OCI-LY7 (cell line): Measurements from ENCODE around the gene VIPR2. TPM values are rescaled to one million over a fixed set of nuclear protein-coding genes. Genes with fewer than 3 reads are reported as not detected.

Experiments
- BruUV-seq: library from RNA; stranded (reverse); fragments of 400-500 nt; replicated peaks from 2 replicates; lab custom pipeline; 2021; lab: Mats Ljungman, UMichigan
- CTCF ChIA-PET: fragments of 300-600 bp; sonication (Branson Sonifier 250); formaldehyde crosslinking; loops from one replicate; lab custom pipeline; 2022; ENCODE audit warnings: antibody characterized with exemption; ENCODE audit not compliant: unreplicated experiment; lab: Charles Lee
- POLR2A ChIA-PET: fragments of 300-600 bp; sonication (Branson Sonifier 250); formaldehyde crosslinking; loops from one replicate; lab custom pipeline; 2022; ENCODE audit warnings: antibody characterized with exemption; lab: Charles Lee
- DNase-seq: peaks from one replicate; pipeline ENCODE4 v3.0.0-alpha.2; 2015; ENCODE audit warnings: low spot score
- H2AFZ ChIP-seq: fragments of 200-600 bp; sonication (generic), shearing (Covaris generic); 2 replicates; pipeline ENCODE4 v1.6.1; 2014; ENCODE audit warnings: mild to moderate bottlenecking, antibody characterized with exemption, low read length, moderate library complexity
- H3K27ac ChIP-seq: fragments of 200-600 bp; sonication (generic); 2 replicates; pipeline ENCODE4 v1.5.1; 2014; ENCODE audit warnings: mixed run types, low read depth, mild to moderate bottlenecking, moderate library complexity, low read length, inconsistent platforms; ENCODE audit not compliant: poor library complexity, severe bottlenecking
- H3K36me3 ChIP-seq: fragments of 200-600 bp; sonication (generic); 2 replicates; pipeline ENCODE4 v1.6.1; 2014; ENCODE audit warnings: mild to moderate bottlenecking, antibody characterized with exemption, low read length, moderate library complexity, mixed read lengths; ENCODE audit not compliant: insufficient read depth
- H3K4me1 ChIP-seq: fragments of 200-600 bp; sonication (generic); 2 replicates; pipeline ENCODE4 v1.5.1; 2014; ENCODE audit warnings: mild to moderate bottlenecking, low read length; ENCODE audit not compliant: insufficient read depth, poor library complexity, severe bottlenecking
- H3K4me2 ChIP-seq: fragments of 200-600 bp; sonication (generic); 2 replicates; pipeline ENCODE4 v1.6.1; 2014; ENCODE audit warnings: mild to moderate bottlenecking, low read length
- H3K4me3 ChIP-seq: fragments of 200-600 bp; sonication (generic); 2 replicates; pipeline ENCODE4 v1.5.1; 2014; ENCODE audit warnings: mild to moderate bottlenecking, low read depth, low read length; ENCODE audit not compliant: poor library complexity, severe bottlenecking
- H3K79me2 ChIP-seq: fragments of 200-600 bp; sonication (generic); 2 replicates; pipeline ENCODE4 v1.6.1; 2016; ENCODE audit warnings: low read depth, mild to moderate bottlenecking, low read length, moderate library complexity, mixed read lengths; ENCODE audit not compliant: insufficient read depth
- H3K9me2 ChIP-seq: fragments of 200-600 bp; sonication (generic); 2 replicates; pipeline ENCODE4 v1.6.1; 2016; ENCODE audit warnings: mild to moderate bottlenecking, low read length, mixed read lengths; ENCODE audit not compliant: insufficient read depth
- H3K9me3 ChIP-seq: fragments of 200-600 bp; sonication (generic); 2 replicates; pipeline ENCODE4 v1.6.1; 2014; ENCODE audit warnings: mild to moderate bottlenecking, mixed run types, low read length, mixed read lengths
- H4K20me1 ChIP-seq: fragments of 200-600 bp; sonication (generic); 2 replicates; pipeline ENCODE4 v1.6.1; 2014; ENCODE audit warnings: mild to moderate bottlenecking, antibody characterized with exemption, low read length, moderate library complexity, mixed read lengths; ENCODE audit not compliant: insufficient read depth
- EZH2phosphoT487 ChIP-seq: fragments of 200-600 bp; sonication (generic); IDR thresholded peaks from 2 replicates; pipeline ENCODE4 v1.6.1; 2018; ENCODE audit warnings: low read depth, borderline replicate concordance, mild to moderate bottlenecking, mixed run types, antibody characterized with exemption, low read length, moderate library complexity, mixed read lengths
- intact Hi-C: fragments of 100-400 bp; cut with micrococcal nuclease; formaldehyde crosslinking; loops from one replicate; pipeline ENCODE4 v1.10.0; 2022; ENCODE audit not compliant: unreplicated experiment
- total RNA-seq, 2 experiments: library from RNA; depleted of rRNA in 1 of 2; stranded (reverse); fragments of >200 nt in 1 of 2; shearing (Covaris generic) in 1 of 2; gene quantifications; 2 replicates each; pipeline ENCODE4 v1.2.3, GENCODE V29; 2014 to 2022
- TF ChIP-seq, protein P1 (sequence below): fragments of 200-600 bp; sonication (generic); conservative IDR thresholded peaks from 2 replicates; pipeline ENCODE4 v1.5.1; 2014; ENCODE audit warnings: mild to moderate bottlenecking, antibody characterized with exemption, low read length, moderate library complexity, mixed read lengths

VIPR2 gene
- total RNA-seq, 2 experiments from 2014 or later: not detected

- Histone ChIP-seq H3K27ac (no peak overlapping the region), H3K4me2 (no peak overlapping the region), H4K20me1 (no peaks in the 10 kb centered on the region), H3K36me3 (no peaks in the 10 kb centered on the region), H3K79me2 (no peaks in the 10 kb centered on the region), H3K9me3 (no peaks in the 10 kb centered on the region), H3K4me3 (no peak overlapping the region), H3K4me1 (no peaks in the 10 kb centered on the region), H3K9me2 (no peaks in the 10 kb centered on the region), H2AFZ (no peak overlapping the region)
- no peak for DNase-seq
- TF ChIP-seq EZH2phosphoT487: no peak
- TF ChIP-seq, protein P1, sequence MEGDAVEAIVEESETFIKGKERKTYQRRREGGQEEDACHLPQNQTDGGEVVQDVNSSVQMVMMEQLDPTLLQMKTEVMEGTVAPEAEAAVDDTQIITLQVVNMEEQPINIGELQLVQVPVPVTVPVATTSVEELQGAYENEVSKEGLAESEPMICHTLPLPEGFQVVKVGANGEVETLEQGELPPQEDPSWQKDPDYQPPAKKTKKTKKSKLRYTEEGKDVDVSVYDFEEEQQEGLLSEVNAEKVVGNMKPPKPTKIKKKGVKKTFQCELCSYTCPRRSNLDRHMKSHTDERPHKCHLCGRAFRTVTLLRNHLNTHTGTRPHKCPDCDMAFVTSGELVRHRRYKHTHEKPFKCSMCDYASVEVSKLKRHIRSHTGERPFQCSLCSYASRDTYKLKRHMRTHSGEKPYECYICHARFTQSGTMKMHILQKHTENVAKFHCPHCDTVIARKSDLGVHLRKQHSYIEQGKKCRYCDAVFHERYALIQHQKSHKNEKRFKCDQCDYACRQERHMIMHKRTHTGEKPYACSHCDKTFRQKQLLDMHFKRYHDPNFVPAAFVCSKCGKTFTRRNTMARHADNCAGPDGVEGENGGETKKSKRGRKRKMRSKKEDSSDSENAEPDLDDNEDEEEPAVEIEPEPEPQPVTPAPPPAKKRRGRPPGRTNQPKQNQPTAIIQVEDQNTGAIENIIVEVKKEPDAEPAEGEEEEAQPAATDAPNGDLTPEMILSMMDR: no peak
- ChIA-PET CTCF (interaction anchor here (0.7 kb wide), 1 partner anchor 26 kb away, joined by 7 read pairs; no protein-coding TSS in a partner anchor), POLR2A (no interaction called here)
- intact Hi-C loops: no loop called here
- BruUV-seq: no TSS peak
Observed at GRCh38 chr7:159031135-159031701, 113.4 kb downstream of the VIPR2 start.

- POLR2A ChIA-PET: no interaction called here
- BruUV-seq: no TSS peak
- no peaks in the 10 kb centered on the region for H4K20me1 ChIP-seq
- H3K4me2 ChIP-seq: no peak overlapping the region
- H2AFZ ChIP-seq: no peak overlapping the region
- CTCF ChIA-PET: no interaction called here
- intact Hi-C loops: no loop called here
- no peak for DNase-seq
- H3K4me1 ChIP-seq: no peaks in the 10 kb centered on the region
- TF ChIP-seq EZH2phosphoT487: no peak
- H3K9me3 ChIP-seq: no peaks in the 10 kb centered on the region
- no peaks in the 10 kb centered on the region for H3K79me2 ChIP-seq
- H3K27ac ChIP-seq: no peak overlapping the region
- H3K36me3 ChIP-seq: no peaks in the 10 kb centered on the region
- H3K4me3 ChIP-seq: no peak overlapping the region
- no peaks in the 10 kb centered on the region for H3K9me2 ChIP-seq
Observed at GRCh38 chr7:159030490-159031134, 114.1 kb downstream of the VIPR2 start.

DNA sequence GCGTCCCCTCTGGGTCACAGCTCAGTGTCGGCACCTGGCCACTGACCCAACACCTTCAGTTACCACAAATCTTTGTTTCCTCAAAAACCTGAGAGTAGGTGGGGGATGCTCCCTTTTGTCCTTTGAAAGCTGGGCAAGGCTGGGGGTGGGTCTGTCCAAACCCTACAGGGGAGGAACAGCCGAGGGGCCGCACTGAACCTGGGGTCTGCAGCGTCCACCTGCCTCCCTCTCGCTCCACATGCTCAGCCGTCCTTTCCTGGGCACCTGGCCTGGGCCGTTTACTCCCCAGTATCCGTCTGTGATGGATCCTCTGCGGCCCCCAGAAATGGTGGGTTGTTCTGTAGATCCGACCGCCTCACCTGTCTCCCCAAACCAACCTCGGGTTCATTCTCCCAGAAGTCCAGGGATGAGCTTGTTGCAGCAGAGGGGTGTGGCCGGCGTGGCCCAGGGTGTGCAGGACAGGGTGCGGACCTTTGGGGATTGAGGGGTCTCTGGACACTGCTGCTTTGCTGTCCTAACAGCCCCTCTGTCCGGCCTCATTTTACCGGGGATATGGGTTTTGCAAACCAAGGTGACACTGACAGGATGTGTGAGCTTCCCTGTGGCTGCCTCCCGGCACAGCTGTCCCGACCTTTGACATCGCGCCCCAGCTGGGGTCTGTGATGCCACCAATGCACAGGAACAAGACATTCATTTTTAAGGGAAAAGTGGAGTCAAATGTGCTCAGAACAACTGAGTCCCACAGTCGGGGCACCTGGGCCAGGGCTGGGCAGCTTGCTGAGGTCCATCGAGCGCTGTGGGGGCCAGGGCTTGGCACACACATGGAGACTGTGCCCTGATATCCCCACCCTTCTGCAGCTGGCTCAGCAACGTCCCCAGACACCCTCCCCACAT is 115.9 kb downstream of the VIPR2 start:
- Histone ChIP-seq H3K9me2 (no peaks in the 10 kb centered on the region), H2AFZ (no peak overlapping the region), H3K9me3 (no peaks in the 10 kb centered on the region), H3K4me2 (no peak overlapping the region), H3K27ac (no peak overlapping the region), H3K79me2 (no peaks in the 10 kb centered on the region), H3K4me3 (no peak overlapping the region), H3K4me1 (no peaks in the 10 kb centered on the region), H4K20me1 (no peaks in the 10 kb centered on the region), H3K36me3 (no peaks in the 10 kb centered on the region)
- BruUV-seq: no TSS peak
- no peak for DNase-seq
- ChIA-PET POLR2A (no interaction called here), CTCF (no interaction called here)
- intact Hi-C loops: no loop called here
- TF ChIP-seq, protein P1: no peak
- TF ChIP-seq EZH2phosphoT487: no peak
